HCT116 (cell line): ENCODE results near the gene EPHA1. TPM values are rescaled to one million over a fixed set of nuclear protein-coding genes. Genes with fewer than 3 reads are reported as not detected.
"Not testable (repeated sequence)": the region's sequence is repeated elsewhere in the genome, so short reads cannot be mapped to it uniquely, and the experiment has no call there.

Experiments
- ATAC-seq: fragments of 200-7000 bp; cut with Tn5 transposase; 2 replicates; pipeline ENCODE4 v1.9.1; 2020; ENCODE audit warnings: mild to moderate bottlenecking, moderate library complexity
- BruUV-seq: library from RNA; stranded (reverse); fragments of 400-500 nt; replicated peaks from 2 replicates; lab custom pipeline; 2021; lab: Mats Ljungman, UMichigan
- CTCF ChIA-PET: fragments of 300-600 bp; sonication (Branson Sonifier 250); formaldehyde crosslinking; loops from one replicate; lab custom pipeline; 2021; ENCODE audit warnings: antibody characterized with exemption; lab: Charles Lee
- POLR2A ChIA-PET: fragments of 300-600, 350-600 bp; sonication (Branson Sonifier 250); formaldehyde crosslinking; loops from one replicate; lab custom pipeline; 2021; ENCODE audit warnings: antibody characterized with exemption; lab: Charles Lee
- RAD21 ChIA-PET, 2 experiments: fragments of 300-600 bp; sonication (Branson Sonifier 250); formaldehyde crosslinking; loops; one replicate each; lab custom pipeline; 2023; ENCODE audit warnings: low total read pairs in 2 of 2; ENCODE audit not compliant: uncharacterized antibody in 2 of 2, unreplicated experiment in 2 of 2, low non-redundant PET in 1 of 2; lab: Charles Lee
- DNase-seq: peaks from one replicate; pipeline ENCODE4 v3.0.0-alpha.2; 2010; ENCODE audit warnings: low read depth, low spot score
- H2AFZ ChIP-seq: fragments of 200-600 bp; shearing (Covaris generic), sonication (generic); 2 replicates; pipeline ENCODE4 v1.6.1; 2017; ENCODE audit warnings: low read depth, mixed run types, mixed read lengths, antibody characterized with exemption, low read length; ENCODE audit not compliant: poor library complexity, severe bottlenecking
- H3K27ac ChIP-seq: 2 replicates; pipeline ENCODE4 v1.5.1; 2012; ENCODE audit warnings: low read depth, low read length
- H3K27me3 ChIP-seq: fragments of 200-600 bp; sonication (generic); 2 replicates; pipeline ENCODE4 v1.6.1; 2016; ENCODE audit warnings: mixed run types, low read length, mixed read lengths; ENCODE audit not compliant: insufficient read depth
- H3K36me3 ChIP-seq, 2 experiments: fragments of 200-500 bp in 1 of 2; fragments of 200-600 bp in 1 of 2; sonication (Bioruptor generic) in 1 of 2; sonication (generic) in 1 of 2; 2 replicates each; pipeline versions ENCODE4 v1.5.1 to v1.6.1; 2014 to 2016; ENCODE audit warnings: low read length in 2 of 2, inconsistent platforms in 1 of 2, mixed read lengths in 1 of 2, mixed run types in 1 of 2; ENCODE audit not compliant: insufficient read depth in 2 of 2, control insufficient read depth in 1 of 2
- H3K4me1 ChIP-seq, 2 experiments: fragments of 200-600 bp in 1 of 2; sonication (generic) in 1 of 2; 2 replicates each; pipeline versions ENCODE4 v1.5.1 to v1.6.1; 2012 to 2017; ENCODE audit warnings: low read length in 2 of 2, inconsistent platforms in 1 of 2, mild to moderate bottlenecking in 1 of 2, mixed read lengths in 1 of 2, mixed run types in 1 of 2, moderate library complexity in 1 of 2; ENCODE audit not compliant: insufficient read depth in 2 of 2, control insufficient read depth in 1 of 2
- H3K4me2 ChIP-seq: fragments of 200-600 bp; sonication (generic); 2 replicates; pipeline ENCODE4 v1.6.1; 2017; ENCODE audit warnings: mixed run types, low read length, mixed read lengths
- H3K4me3 ChIP-seq, 2 experiments: fragments of 200-600 bp in 1 of 2; sonication (generic) in 1 of 2; replicated peaks in 1 of 2; 2 replicates each; pipeline ENCODE4 v1.5.1; 2011 to 2016; ENCODE audit warnings: low read length in 2 of 2, control low read depth in 1 of 2, low read depth in 1 of 2, mild to moderate bottlenecking in 1 of 2, mixed read lengths in 1 of 2, mixed run types in 1 of 2
- H3K79me2 ChIP-seq: fragments of 200-600 bp; sonication (generic); 2 replicates; pipeline ENCODE4 v1.6.1; 2017; ENCODE audit warnings: mild to moderate bottlenecking, mixed run types, low read length, moderate library complexity, mixed read lengths; ENCODE audit not compliant: insufficient read depth
- H3K9ac ChIP-seq: fragments of 200-600 bp; sonication (generic); 2 replicates; pipeline ENCODE4 v1.6.1; 2016; ENCODE audit warnings: low read length, mixed read lengths
- H3K9me2 ChIP-seq: fragments of 200-600 bp; sonication (generic), shearing (Covaris generic); 2 replicates; pipeline ENCODE4 v1.6.1; 2017; ENCODE audit warnings: mixed run types, mild to moderate bottlenecking, moderate library complexity; ENCODE audit not compliant: insufficient read depth
- H3K9me3 ChIP-seq, 2 experiments: fragments of 200-500 bp in 1 of 2; fragments of 200-600 bp in 1 of 2; sonication (Bioruptor generic) in 1 of 2; sonication (generic) in 1 of 2; 2 replicates each; pipeline ENCODE4 v1.6.1; 2014 to 2017; ENCODE audit warnings: low read length in 2 of 2, mixed read lengths in 2 of 2, inconsistent platforms in 1 of 2, low read depth in 1 of 2, mild to moderate bottlenecking in 1 of 2, mixed run types in 1 of 2, moderate library complexity in 1 of 2; ENCODE audit not compliant: control insufficient read depth in 1 of 2, insufficient read depth in 1 of 2
- H4K20me1 ChIP-seq: fragments of 200-600 bp; sonication (generic), shearing (Covaris generic); 2 replicates; pipeline ENCODE4 v1.6.1; 2017; ENCODE audit warnings: mixed run types, mild to moderate bottlenecking, moderate library complexity; ENCODE audit not compliant: insufficient read depth
- ATF3 ChIP-seq: IDR thresholded peaks from 2 replicates; pipeline ENCODE4 v1.6.1; 2012
- CEBPB ChIP-seq: IDR thresholded peaks from 2 replicates; pipeline ENCODE4 v1.6.1; 2012; ENCODE audit warnings: low read depth
- ELF1 ChIP-seq: IDR thresholded peaks from 2 replicates; pipeline ENCODE4 v1.6.1; 2012; ENCODE audit warnings: low read depth, borderline replicate concordance
- EZH2 ChIP-seq: fragments of 200-600 bp; sonication (generic); IDR thresholded peaks from 2 replicates; pipeline ENCODE4 v1.6.1; 2017; ENCODE audit warnings: antibody characterized with exemption, mixed run types
- EZH2phosphoT487 ChIP-seq: fragments of 200-600 bp; IDR thresholded peaks from 2 replicates; pipeline ENCODE4 v1.6.1; 2018; ENCODE audit warnings: antibody characterized with exemption, borderline replicate concordance
- JUND ChIP-seq: IDR thresholded peaks from 2 replicates; pipeline ENCODE4 v1.6.1; 2012
- POLR2A ChIP-seq: IDR thresholded peaks from 2 replicates; pipeline ENCODE4 v1.7.0; 2011; ENCODE audit warnings: borderline replicate concordance; ENCODE audit not compliant: insufficient read depth, insufficient read length; ENCODE audit errors: extremely low read depth
- SIN3A ChIP-seq: IDR thresholded peaks from 2 replicates; pipeline ENCODE4 v1.6.1; 2012; ENCODE audit warnings: low read depth
- YY1 ChIP-seq: IDR thresholded peaks from 2 replicates; pipeline ENCODE4 v1.6.1; 2011; ENCODE audit warnings: low read length, low read depth, moderate library complexity, mild to moderate bottlenecking; ENCODE audit not compliant: insufficient replicate concordance; ENCODE audit errors: extremely low read depth
- ZFX ChIP-seq: fragments of 450-650 bp; IDR thresholded peaks from 2 replicates; pipeline ENCODE4 v1.6.1; 2017
- intact Hi-C: fragments of 100-400 bp; cut with micrococcal nuclease; formaldehyde crosslinking; loops from 2 replicates; pipeline ENCODE4 v1.10.0; 2022
- total RNA-seq: library from RNA; stranded (reverse); gene quantifications from one replicate; pipeline ENCODE4 v1.2.1, GENCODE V29; 2021; ENCODE audit not compliant: unreplicated experiment
- TF ChIP-seq, protein P1 (sequence below): IDR thresholded peaks from 2 replicates; pipeline ENCODE4 v1.6.1; 2012; ENCODE audit warnings: low read depth

Gene EPHA1
- total RNA-seq, 1 experiment from 2014 or later, result 29.9 TPM

- RAD21 ChIA-PET, POLR2A ChIA-PET: not testable (repeated sequence)
These were observed 12.0 kb upstream of the EPHA1 start for GRCh38 chr7:143420624-143421023.

DNA sequence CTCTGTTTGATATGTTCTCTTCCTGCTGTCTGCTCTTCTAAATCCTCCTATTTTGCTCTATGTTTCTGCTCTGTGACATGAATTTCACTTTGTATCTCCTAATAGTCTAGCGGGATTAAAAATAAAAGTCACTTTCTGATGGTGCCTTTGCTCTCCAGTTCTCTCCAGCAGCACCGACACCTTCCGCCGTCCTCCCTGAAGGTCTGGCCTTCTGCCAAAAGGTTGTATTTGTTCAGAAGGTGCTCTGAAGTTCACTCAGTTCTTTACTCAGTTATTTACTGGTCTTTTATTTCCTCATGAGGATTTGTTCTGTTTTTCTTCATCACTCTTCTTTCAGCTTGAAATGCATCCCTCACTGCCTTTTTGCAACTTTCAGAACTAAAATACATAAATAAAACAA, 11.2 kb upstream of the EPHA1 start:
- no peaks in the 10 kb centered on the region for H3K4me1 ChIP-seq
- BruUV-seq, result no TSS peak
- H3K4me3 ChIP-seq, result no peak overlapping the region
- no peaks in the 10 kb centered on the region for H3K27me3 ChIP-seq
- no peaks in the 10 kb centered on the region for H4K20me1 ChIP-seq
- H3K9me2 ChIP-seq, result no peaks in the 10 kb centered on the region
- H3K9me3 ChIP-seq, result no peaks in the 10 kb centered on the region
- intact Hi-C loops, result no loop called here
- no peaks in the 10 kb centered on the region for H3K79me2 ChIP-seq
- ATAC-seq, result no peak
- ChIA-PET POLR2A (no interaction called here), CTCF (no interaction called here), RAD21 (no interaction called here)
- no peak overlapping the region for H3K27ac ChIP-seq
- TF ChIP-seq ELF1 (no peak), YY1 (no peak), ZFX (no peak), JUND (no peak), SIN3A (no peak), CEBPB (no peak), EZH2 (no peak), POLR2A (no peak), EZH2phosphoT487 (no peak), ATF3 (no peak)
- TF ChIP-seq, protein P1, sequence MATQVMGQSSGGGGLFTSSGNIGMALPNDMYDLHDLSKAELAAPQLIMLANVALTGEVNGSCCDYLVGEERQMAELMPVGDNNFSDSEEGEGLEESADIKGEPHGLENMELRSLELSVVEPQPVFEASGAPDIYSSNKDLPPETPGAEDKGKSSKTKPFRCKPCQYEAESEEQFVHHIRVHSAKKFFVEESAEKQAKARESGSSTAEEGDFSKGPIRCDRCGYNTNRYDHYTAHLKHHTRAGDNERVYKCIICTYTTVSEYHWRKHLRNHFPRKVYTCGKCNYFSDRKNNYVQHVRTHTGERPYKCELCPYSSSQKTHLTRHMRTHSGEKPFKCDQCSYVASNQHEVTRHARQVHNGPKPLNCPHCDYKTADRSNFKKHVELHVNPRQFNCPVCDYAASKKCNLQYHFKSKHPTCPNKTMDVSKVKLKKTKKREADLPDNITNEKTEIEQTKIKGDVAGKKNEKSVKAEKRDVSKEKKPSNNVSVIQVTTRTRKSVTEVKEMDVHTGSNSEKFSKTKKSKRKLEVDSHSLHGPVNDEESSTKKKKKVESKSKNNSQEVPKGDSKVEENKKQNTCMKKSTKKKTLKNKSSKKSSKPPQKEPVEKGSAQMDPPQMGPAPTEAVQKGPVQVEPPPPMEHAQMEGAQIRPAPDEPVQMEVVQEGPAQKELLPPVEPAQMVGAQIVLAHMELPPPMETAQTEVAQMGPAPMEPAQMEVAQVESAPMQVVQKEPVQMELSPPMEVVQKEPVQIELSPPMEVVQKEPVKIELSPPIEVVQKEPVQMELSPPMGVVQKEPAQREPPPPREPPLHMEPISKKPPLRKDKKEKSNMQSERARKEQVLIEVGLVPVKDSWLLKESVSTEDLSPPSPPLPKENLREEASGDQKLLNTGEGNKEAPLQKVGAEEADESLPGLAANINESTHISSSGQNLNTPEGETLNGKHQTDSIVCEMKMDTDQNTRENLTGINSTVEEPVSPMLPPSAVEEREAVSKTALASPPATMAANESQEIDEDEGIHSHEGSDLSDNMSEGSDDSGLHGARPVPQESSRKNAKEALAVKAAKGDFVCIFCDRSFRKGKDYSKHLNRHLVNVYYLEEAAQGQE, result no peak
- H2AFZ ChIP-seq, result no peak overlapping the region
- no peak for DNase-seq
- no peaks in the 10 kb centered on the region for H3K36me3 ChIP-seq
- no peak overlapping the region for H3K4me2 ChIP-seq
- H3K9ac ChIP-seq, result no peak overlapping the region

More at GRCh38 chr7:143420624-143421023, 12.0 kb upstream of the EPHA1 start:
- H3K27me3 ChIP-seq, ATAC-seq, DNase-seq, H3K79me2 ChIP-seq, H3K4me1 ChIP-seq, H3K4me3 ChIP-seq, H4K20me1 ChIP-seq, intact Hi-C loops, H3K9me3 ChIP-seq, BruUV-seq, CTCF ChIA-PET, H3K4me2 ChIP-seq, H3K27ac ChIP-seq, H2AFZ ChIP-seq, H3K9ac ChIP-seq, H3K36me3 ChIP-seq, H3K9me2 ChIP-seq: not testable (repeated sequence)
